Measurements from ENCODE around the gene PCK1. TPM values are rescaled to one million over a fixed set of nuclear protein-coding genes. Genes with fewer than 3 reads are reported as not detected.

PCK1 gene
- total RNA-seq, 4 donors from 2014 or later, result 395 to 794 (median 739) TPM

GRCh38 chr20:57600320-57601210, 39.7 kb downstream of the PCK1 start:
- no peaks in the 10 kb centered on the region for H3K9me3 ChIP-seq
- in situ Hi-C loops (cut with MboI; ENCODE audit: low pct_ligation_motif_present in 1 of 4, low pct_unique_long_range_greater_than_20kb in 1 of 4, low sequenced_read_pairs in 3 of 4) (loop anchor here (5.0 to 25.0 kb wide), 5 partner anchors 213 to 612 kb away; partner anchors contain the start of gene RBM38 (in 1 of the 4)), intact Hi-C loops (cut with DNase I; ENCODE audit: low total_unique reads) (no loop called here)
- no peak overlapping the region for H3K27ac ChIP-seq
- TF ChIP-seq EP300 (IDR thresholded peaks at IDR 0.05; ENCODE audit: low read depth), result no peak
- TF ChIP-seq POLR2AphosphoS5 (IDR thresholded peaks at IDR 0.05), result no peak
- TF ChIP-seq POLR2A (IDR thresholded peaks at IDR 0.05), result no peak
- no peak for TF ChIP-seq CTCF (IDR thresholded peaks at IDR 0.05)
- H3K4me1 ChIP-seq, result peaks cover 3 to 19% (median 6%) of the 10 kb centered on the region in 4 donors
- no peak overlapping the region for H3K4me3 ChIP-seq
- 85 to 100% methylated on average over 4 to 13 of the region's 13 CpGs for WGBS, 2 donors (ENCODE audit: low coverage in 1 of 2)
- no peaks in the 10 kb centered on the region for H3K27me3 ChIP-seq
- H3K36me3 ChIP-seq, result no peaks in the 10 kb centered on the region
- no peak for DNase-seq

GRCh38 chr20:57601211-57601570, 40.3 kb downstream of the PCK1 start:
- Histone ChIP-seq H3K4me1 (peaks cover 3 to 22% (median 8%) of the 10 kb centered on the region in 4 donors), H3K27me3 (no peaks in the 10 kb centered on the region), H3K36me3 (no peaks in the 10 kb centered on the region), H3K27ac (no peak overlapping the region), H3K9me3 (no peaks in the 10 kb centered on the region), H3K4me3 (no peak overlapping the region)
- DNase-seq, result no peak
- TF ChIP-seq POLR2AphosphoS5 (IDR thresholded peaks at IDR 0.05), result no peak
- no peak for TF ChIP-seq CTCF (IDR thresholded peaks at IDR 0.05)
- WGBS, 2 donors (ENCODE audit: low coverage in 1 of 2), result 81% methylated on average over 2 of the region's 2 CpGs; no CpG with 5 or more reads in 1 of the 2 donors
- in situ Hi-C loops (cut with MboI; ENCODE audit: low pct_ligation_motif_present in 1 of 4, low pct_unique_long_range_greater_than_20kb in 1 of 4, low sequenced_read_pairs in 3 of 4), result loop anchor here (5.0 to 25.0 kb wide), 5 partner anchors 214 to 611 kb away; partner anchors contain the start of gene RBM38 (in 1 of the 4)
- intact Hi-C loops (cut with DNase I; ENCODE audit: low total_unique reads), result no loop called here

GRCh38 chr20:57601737-57602136, 40.8 kb downstream of the PCK1 start:
- Histone ChIP-seq H3K9me3 (no peaks in the 10 kb centered on the region), H3K4me1 (peaks cover 3 to 20% (median 8%) of the 10 kb centered on the region in 4 donors), H3K27me3 (no peaks in the 10 kb centered on the region), H3K4me3 (no peak overlapping the region), H3K36me3 (no peaks in the 10 kb centered on the region), H3K27ac (no peak overlapping the region)
- 72 to 100% methylated on average over 4 to 5 of the region's 5 CpGs for WGBS, 2 donors (ENCODE audit: low coverage in 1 of 2)
- in situ Hi-C loops (cut with MboI; ENCODE audit: low pct_ligation_motif_present in 1 of 4, low pct_unique_long_range_greater_than_20kb in 1 of 4, low sequenced_read_pairs in 3 of 4), result loop anchor here (5.0 to 25.0 kb wide), 5 partner anchors 214 to 611 kb away; partner anchors contain the start of gene RBM38 (in 1 of the 4)
- intact Hi-C loops (cut with DNase I; ENCODE audit: low total_unique reads), result no loop called here
- no peak for TF ChIP-seq EP300 (IDR thresholded peaks at IDR 0.05; ENCODE audit: low read depth)
- TF ChIP-seq POLR2A (IDR thresholded peaks at IDR 0.05), result no peak
- no peak for TF ChIP-seq POLR2AphosphoS5 (IDR thresholded peaks at IDR 0.05)
- TF ChIP-seq CTCF (IDR thresholded peaks at IDR 0.05), result no peak
- DNase-seq, result no peak

GRCh38 chr20:57603120-57603519, 42.2 kb downstream of the PCK1 start:
- Histone ChIP-seq H3K9me3 (no peaks in the 10 kb centered on the region), H3K4me3 (no peak overlapping the region), H3K27ac (no peak overlapping the region), H3K27me3 (no peaks in the 10 kb centered on the region), H3K4me1 (peaks cover 0 to 14% (median 5%) of the 10 kb centered on the region in 4 donors), H3K36me3 (no peaks in the 10 kb centered on the region)
- TF ChIP-seq POLR2AphosphoS5 (IDR thresholded peaks at IDR 0.05), result no peak
- TF ChIP-seq POLR2A (IDR thresholded peaks at IDR 0.05), result no peak
- no peak for TF ChIP-seq CTCF (IDR thresholded peaks at IDR 0.05)
- no peak for TF ChIP-seq EP300 (IDR thresholded peaks at IDR 0.05; ENCODE audit: low read depth)
- no peak for DNase-seq
- in situ Hi-C loops (cut with MboI; ENCODE audit: low pct_ligation_motif_present in 1 of 4, low pct_unique_long_range_greater_than_20kb in 1 of 4, low sequenced_read_pairs in 3 of 4), result loop anchor here (5.0 to 25.0 kb wide), 5 partner anchors 216 to 609 kb away; partner anchors contain the start of gene RBM38 (in 1 of the 4)
- 64 to 89% methylated on average over 2 to 10 of the region's 10 CpGs for WGBS, 2 donors (ENCODE audit: low coverage in 1 of 2)
- intact Hi-C loops (cut with DNase I; ENCODE audit: low total_unique reads), result no loop called here
